H1 (cell line): ENCODE results near the gene GUCA2B. TPM values are rescaled to one million over a fixed set of nuclear protein-coding genes. Genes with fewer than 3 reads are reported as not detected.

Experiments used
- ASH2L ChIP-seq: fragments of 200-600, 300-600 bp; sonication (generic); IDR thresholded peaks from one replicate; pipeline ENCODE4 v1.7.1; 2017; ENCODE audit warnings: low read length
- CTBP2 ChIP-seq: IDR thresholded peaks from 2 replicates; pipeline ENCODE4 v1.7.0; 2011; ENCODE audit warnings: borderline replicate concordance, mild to moderate bottlenecking, moderate library complexity, mixed read lengths, low read length; ENCODE audit not compliant: insufficient read depth, insufficient read length
- EZH2 ChIP-seq: fragments of 200-600 bp; sonication (generic); IDR thresholded peaks from 2 replicates; pipeline ENCODE4 v1.7.1; 2012; ENCODE audit warnings: low read depth, mild to moderate bottlenecking, moderate library complexity, low read length, inconsistent platforms; ENCODE audit not compliant: severe bottlenecking
- NANOG ChIP-seq: IDR thresholded peaks from 2 replicates; pipeline ENCODE4 v1.6.1; 2011; ENCODE audit warnings: low read length, low read depth, mild to moderate bottlenecking, inconsistent platforms; ENCODE audit not compliant: insufficient read depth, poor library complexity, severe bottlenecking
- NRF1 ChIP-seq: IDR thresholded peaks from 2 replicates; pipeline ENCODE4 v1.6.1; 2011; ENCODE audit warnings: mild to moderate bottlenecking, low read depth, low read length, improper control_type of control experiment
- PHF8 ChIP-seq: fragments of 200-600 bp; sonication (generic); conservative IDR thresholded peaks from 2 replicates; pipeline ENCODE4 v1.7.1; 2012; ENCODE audit warnings: low read depth, mild to moderate bottlenecking, inconsistent platforms, low read length, moderate library complexity
- SP4 ChIP-seq: IDR thresholded peaks from 2 replicates; pipeline ENCODE4 v1.6.1; 2012; ENCODE audit warnings: low read length, inconsistent platforms
- polyA plus RNA-seq, 7 experiments: library from polyadenylated mRNA; depleted of rRNA in 3 of 7; stranded (reverse) in 5 of 7; unstranded in 2 of 7; fragments of >200 nt in 5 of 7; fragments of 200-250 nt in 2 of 7; gene quantifications; 1 replicate in 5 of 7; 2 replicates in 1 of 7; 4 replicates in 1 of 7; pipeline versions ENCODE4 v1.2.1 to v1.2.3, GENCODE V29; 2011 to 2013; ENCODE audit warnings: missing spikeins in 2 of 7, mixed read lengths in 2 of 7
- total RNA-seq: library from RNA; stranded (reverse); fragmentation: NEBNext Ultra II Directional; extraction: Animal tissue kit (Norgen Biotek cat#: 25700); gene quantifications from 2 replicates; pipeline ENCODE4 v1.2.1, GENCODE V29; 2021

GUCA2B gene
- total and polyA plus RNA-seq, 2 of the 8 experiments (the other 6 are each of a cell fraction or from before 2014, with no cell fraction given), result not detected

- TF ChIP-seq PHF8 (no peak), NANOG (no peak), NRF1 (no peak), CTBP2 (no peak), EZH2 (no peak), ASH2L (no peak), SP4 (no peak)
Observed at GRCh38 chr1:42142894-42143675, 10.1 kb upstream of the GUCA2B start (continued).
